Measurements from ENCODE around the gene COL25A1.

Gene COL25A1

GRCh38 chr4:108852691-108853090 lies 449.8 kb downstream of the COL25A1 start:
- no peak for DNase-seq (ENCODE audit: low read depth)

GRCh38 chr4:108851366-108851765 lies 451.1 kb downstream of the COL25A1 start:
- DNase-seq (ENCODE audit: low read depth): no peak

GRCh38 chr4:108850219-108850649 lies 452.2 kb downstream of the COL25A1 start:
- peak; percentile 71 for DNase-seq (ENCODE audit: low read depth)

- DNase-seq (ENCODE audit: low read depth): peak; percentile 81
These were observed 452.8 kb downstream of the COL25A1 start for GRCh38 chr4:108849611-108850168.

GRCh38 chr4:108846568-108846967 lies 455.9 kb downstream of the COL25A1 start:
- peak; percentile 25 for DNase-seq (ENCODE audit: low read depth)

- DNase-seq (ENCODE audit: low read depth): no peak
These were observed 462.0 kb downstream of the COL25A1 start for GRCh38 chr4:108840426-108840975.

GRCh38 chr4:108839333-108839732 lies 463.1 kb downstream of the COL25A1 start:
- DNase-seq (ENCODE audit: low read depth): no peak

GRCh38 chr4:108838451-108838850 lies 464.0 kb downstream of the COL25A1 start:
- DNase-seq (ENCODE audit: low read depth): no peak

GRCh38 chr4:108834835-108835384 lies 467.5 kb downstream of the COL25A1 start:
- peak; percentile 60 for DNase-seq (ENCODE audit: low read depth)

- peak; percentile 83 for DNase-seq (ENCODE audit: low read depth)
These were observed 468.2 kb downstream of the COL25A1 start for GRCh38 chr4:108834166-108834834.

- no peak for DNase-seq (ENCODE audit: low read depth)
These were observed 469.4 kb downstream of the COL25A1 start for GRCh38 chr4:108833046-108833445.

- DNase-seq (ENCODE audit: low read depth): peak; percentile 34
These were observed 470.6 kb downstream of the COL25A1 start for GRCh38 chr4:108831886-108832285.

- DNase-seq (ENCODE audit: low read depth): peak; percentile 30
These were observed 471.2 kb downstream of the COL25A1 start for GRCh38 chr4:108831291-108831690.

- no peak for DNase-seq (ENCODE audit: low read depth)
These were observed 471.8 kb downstream of the COL25A1 start for GRCh38 chr4:108830509-108831244.

- DNase-seq (ENCODE audit: low read depth): peak; percentile 23
These were observed 472.4 kb downstream of the COL25A1 start for GRCh38 chr4:108829966-108830492.

GRCh38 chr4:108828620-108829019 lies 473.8 kb downstream of the COL25A1 start:
- DNase-seq (ENCODE audit: low read depth): no peak

- no peak for DNase-seq (ENCODE audit: low read depth)
These were observed 476.7 kb downstream of the COL25A1 start for GRCh38 chr4:108825737-108826136.

- peak; percentile 29 for DNase-seq (ENCODE audit: low read depth)
These were observed 481.0 kb downstream of the COL25A1 start for GRCh38 chr4:108821351-108821930.

GRCh38 chr4:108820492-108821350 lies 481.7 kb downstream of the COL25A1 start:
- peak; percentile 9 for DNase-seq (ENCODE audit: low read depth)

- no peak for DNase-seq (ENCODE audit: low read depth)
These were observed 488.1 kb downstream of the COL25A1 start for GRCh38 chr4:108814326-108814725.

- DNase-seq (ENCODE audit: low read depth): no peak
These were observed 489.2 kb downstream of the COL25A1 start for GRCh38 chr4:108813261-108813660.
